Upper lobe of left lung (tissue), 4 donors: Measurements from ENCODE around the gene USP34.

Experiments used
- EP300 ChIP-seq, 4 donors: sonication (generic); formaldehyde crosslinking; IDR thresholded peaks; one replicate each; pipeline ENCODE4 v1.5.1; 2017; ENCODE audit warnings: antibody characterized with exemption in 4 of 4, control low read depth in 2 of 4
- POLR2A ChIP-seq, 4 donors: fragments of 450-650 bp; IDR thresholded peaks; one replicate each; pipeline ENCODE4 v1.5.1; 2016 to 2017; ENCODE audit warnings: antibody characterized with exemption in 4 of 4, mild to moderate bottlenecking in 2 of 4
- POLR2AphosphoS5 ChIP-seq, 2 donors: sonication (generic); formaldehyde crosslinking; IDR thresholded peaks; one replicate each; pipeline ENCODE4 v1.5.1; 2017; ENCODE audit warnings: antibody characterized with exemption in 2 of 2
- TF ChIP-seq, protein P1 (sequence below), 6 experiments: fragments of 450-650 bp in 4 of 6; fragments of 200-600 bp in 2 of 6; sonication (generic) in 2 of 6; IDR thresholded peaks; one replicate each; pipeline ENCODE4 v1.5.1; 2016 to 2019; ENCODE audit warnings: antibody characterized with exemption in 6 of 6

- TF ChIP-seq, protein P1, sequence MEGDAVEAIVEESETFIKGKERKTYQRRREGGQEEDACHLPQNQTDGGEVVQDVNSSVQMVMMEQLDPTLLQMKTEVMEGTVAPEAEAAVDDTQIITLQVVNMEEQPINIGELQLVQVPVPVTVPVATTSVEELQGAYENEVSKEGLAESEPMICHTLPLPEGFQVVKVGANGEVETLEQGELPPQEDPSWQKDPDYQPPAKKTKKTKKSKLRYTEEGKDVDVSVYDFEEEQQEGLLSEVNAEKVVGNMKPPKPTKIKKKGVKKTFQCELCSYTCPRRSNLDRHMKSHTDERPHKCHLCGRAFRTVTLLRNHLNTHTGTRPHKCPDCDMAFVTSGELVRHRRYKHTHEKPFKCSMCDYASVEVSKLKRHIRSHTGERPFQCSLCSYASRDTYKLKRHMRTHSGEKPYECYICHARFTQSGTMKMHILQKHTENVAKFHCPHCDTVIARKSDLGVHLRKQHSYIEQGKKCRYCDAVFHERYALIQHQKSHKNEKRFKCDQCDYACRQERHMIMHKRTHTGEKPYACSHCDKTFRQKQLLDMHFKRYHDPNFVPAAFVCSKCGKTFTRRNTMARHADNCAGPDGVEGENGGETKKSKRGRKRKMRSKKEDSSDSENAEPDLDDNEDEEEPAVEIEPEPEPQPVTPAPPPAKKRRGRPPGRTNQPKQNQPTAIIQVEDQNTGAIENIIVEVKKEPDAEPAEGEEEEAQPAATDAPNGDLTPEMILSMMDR (IDR thresholded peaks at IDR 0.05): no peak
- TF ChIP-seq EP300 (IDR thresholded peaks at IDR 0.05): no peak
- TF ChIP-seq POLR2A (IDR thresholded peaks at IDR 0.05): no peak
- no peak for TF ChIP-seq POLR2AphosphoS5 (IDR thresholded peaks at IDR 0.05)
Observed at GRCh38 chr2:61433606-61434005, 37.3 kb downstream of the USP34 start.
